Astrocyte (in vitro differentiated cells and primary cell): Measurements from ENCODE around the gene KCNH2. TPM values are rescaled to one million over a fixed set of nuclear protein-coding genes. Genes with fewer than 3 reads are reported as not detected.

ENCODE experiments used
- DNase-seq: peaks from one replicate; pipeline ENCODE4 v3.0.0-alpha.2; 2010; ENCODE audit warnings: low read depth
- FAIRE-seq: peaks from 2 replicates; lab custom pipeline; 2011; peaks lifted over from hg19 to GRCh38; lab: Jason Lieb, UNC
- H2AFZ ChIP-seq: 2 replicates; pipeline ENCODE4 v1.6.0; 2012; ENCODE audit warnings: low read depth, low read length, inconsistent platforms
- H3K27ac ChIP-seq: 2 replicates; pipeline ENCODE4 v1.5.1; 2011; ENCODE audit warnings: low read depth, low read length, inconsistent platforms
- H3K27me3 ChIP-seq: 2 replicates; pipeline ENCODE4 v1.6.0; 2011; ENCODE audit warnings: low read length, inconsistent platforms; ENCODE audit not compliant: insufficient read depth
- H3K36me3 ChIP-seq: 2 replicates; pipeline ENCODE4 v1.5.1; 2011; ENCODE audit warnings: low read length, inconsistent platforms; ENCODE audit not compliant: insufficient read depth
- H3K4me1 ChIP-seq: 2 replicates; pipeline ENCODE4 v1.5.1; 2011; ENCODE audit warnings: low read length, inconsistent platforms; ENCODE audit not compliant: insufficient read depth
- H3K4me2 ChIP-seq: 2 replicates; pipeline ENCODE4 v1.6.0; 2012; ENCODE audit warnings: low read length, inconsistent platforms
- H3K4me3 ChIP-seq: 2 replicates; pipeline ENCODE4 v1.5.1; 2011; ENCODE audit warnings: low read depth, mild to moderate bottlenecking, low read length, inconsistent platforms; ENCODE audit not compliant: insufficient read depth
- H3K79me2 ChIP-seq: 2 replicates; pipeline ENCODE4 v1.6.0; 2012; ENCODE audit warnings: mild to moderate bottlenecking, low read length, inconsistent platforms; ENCODE audit not compliant: insufficient read depth
- H3K9ac ChIP-seq: 2 replicates; pipeline ENCODE4 v1.6.0; 2012; ENCODE audit warnings: mild to moderate bottlenecking, low read length, inconsistent platforms
- H3K9me3 ChIP-seq: 2 replicates; pipeline ENCODE4 v1.5.1; 2012; ENCODE audit warnings: low read depth, mild to moderate bottlenecking, low read length, inconsistent platforms; ENCODE audit not compliant: insufficient read depth
- H4K20me1 ChIP-seq: 2 replicates; pipeline ENCODE4 v1.6.0; 2012; ENCODE audit warnings: low read length, inconsistent platforms; ENCODE audit not compliant: insufficient read depth
- H3K27ac Mint-ChIP-seq: one replicate; pipeline ENCODE4 v1.8.0; 2021; ENCODE audit warnings: mild to moderate bottlenecking, mixed read lengths; ENCODE audit not compliant: unreplicated experiment
- H3K27me3 Mint-ChIP-seq: one replicate; pipeline ENCODE4 v1.8.0; 2021; ENCODE audit warnings: low read depth, mixed read lengths; ENCODE audit not compliant: unreplicated experiment
- H3K36me3 Mint-ChIP-seq: one replicate; pipeline ENCODE4 v1.8.0; 2021; ENCODE audit warnings: low read depth, mixed read lengths; ENCODE audit not compliant: unreplicated experiment
- H3K4me1 Mint-ChIP-seq: one replicate; pipeline ENCODE4 v1.8.0; 2021; ENCODE audit warnings: low read depth, mixed read lengths; ENCODE audit not compliant: unreplicated experiment
- H3K4me3 Mint-ChIP-seq: one replicate; pipeline ENCODE4 v1.8.0; 2021; ENCODE audit warnings: mild to moderate bottlenecking, moderate library complexity, mixed read lengths; ENCODE audit not compliant: unreplicated experiment
- H3K9me3 Mint-ChIP-seq: one replicate; pipeline ENCODE4 v1.8.0; 2021; ENCODE audit warnings: mild to moderate bottlenecking, mixed read lengths; ENCODE audit not compliant: unreplicated experiment
- EZH2 ChIP-seq: IDR thresholded peaks from 2 replicates; pipeline ENCODE4 v1.6.1; 2012; ENCODE audit warnings: mild to moderate bottlenecking, low read length, inconsistent platforms; ENCODE audit not compliant: insufficient read depth
- total RNA-seq: library from RNA; stranded (reverse); gene quantifications from 2 replicates; pipeline ENCODE4 v1.2.1, GENCODE V29; 2021
- TF ChIP-seq, protein P1 (sequence below): IDR thresholded peaks from 2 replicates; pipeline ENCODE4 v1.5.1; 2011; ENCODE audit warnings: low read depth, mild to moderate bottlenecking, inconsistent platforms, low read length, moderate library complexity; ENCODE audit not compliant: insufficient read depth

KCNH2 gene
- total RNA-seq, 1 donor from 2014 or later: 4.6 TPM

- FAIRE-seq (no peak), DNase-seq (no peak)
- Histone ChIP-seq H3K27ac (no peak overlapping the region), H3K4me3 (no peak overlapping the region), H3K4me1 (no peaks in the 10 kb centered on the region), H2AFZ (no peak overlapping the region), H3K9ac (no peak overlapping the region), H3K27me3 (peaks cover 26% of the 10 kb centered on the region), H3K79me2 (no peaks in the 10 kb centered on the region), H3K36me3 (no peaks in the 10 kb centered on the region), H3K9me3 (no peaks in the 10 kb centered on the region), H3K4me2 (no peak overlapping the region), H4K20me1 (no peaks in the 10 kb centered on the region)
- Mint-ChIP-seq H3K36me3 (peaks cover 1% of the 10 kb centered on the region), H3K4me1 (peaks cover 14% of the 10 kb centered on the region), H3K27me3 (peaks cover 7% of the 10 kb centered on the region), H3K9me3 (no peaks in the 10 kb centered on the region), H3K27ac (peak overlapping the region; percentile 92), H3K4me3 (peak overlapping the region; percentile 45)
- TF ChIP-seq, protein P1, sequence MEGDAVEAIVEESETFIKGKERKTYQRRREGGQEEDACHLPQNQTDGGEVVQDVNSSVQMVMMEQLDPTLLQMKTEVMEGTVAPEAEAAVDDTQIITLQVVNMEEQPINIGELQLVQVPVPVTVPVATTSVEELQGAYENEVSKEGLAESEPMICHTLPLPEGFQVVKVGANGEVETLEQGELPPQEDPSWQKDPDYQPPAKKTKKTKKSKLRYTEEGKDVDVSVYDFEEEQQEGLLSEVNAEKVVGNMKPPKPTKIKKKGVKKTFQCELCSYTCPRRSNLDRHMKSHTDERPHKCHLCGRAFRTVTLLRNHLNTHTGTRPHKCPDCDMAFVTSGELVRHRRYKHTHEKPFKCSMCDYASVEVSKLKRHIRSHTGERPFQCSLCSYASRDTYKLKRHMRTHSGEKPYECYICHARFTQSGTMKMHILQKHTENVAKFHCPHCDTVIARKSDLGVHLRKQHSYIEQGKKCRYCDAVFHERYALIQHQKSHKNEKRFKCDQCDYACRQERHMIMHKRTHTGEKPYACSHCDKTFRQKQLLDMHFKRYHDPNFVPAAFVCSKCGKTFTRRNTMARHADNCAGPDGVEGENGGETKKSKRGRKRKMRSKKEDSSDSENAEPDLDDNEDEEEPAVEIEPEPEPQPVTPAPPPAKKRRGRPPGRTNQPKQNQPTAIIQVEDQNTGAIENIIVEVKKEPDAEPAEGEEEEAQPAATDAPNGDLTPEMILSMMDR: peak; percentile 62
- TF ChIP-seq EZH2: no peak
Observed at GRCh38 chr7:150962553-150963399, 15.3 kb downstream of the KCNH2 start.

- Histone ChIP-seq H3K4me1 (no peaks in the 10 kb centered on the region), H2AFZ (no peak overlapping the region), H3K4me3 (no peak overlapping the region), H3K36me3 (no peaks in the 10 kb centered on the region), H3K79me2 (no peaks in the 10 kb centered on the region), H3K9me3 (no peaks in the 10 kb centered on the region), H3K9ac (no peak overlapping the region), H3K27me3 (peaks cover 21% of the 10 kb centered on the region), H3K4me2 (no peak overlapping the region), H4K20me1 (no peaks in the 10 kb centered on the region), H3K27ac (no peak overlapping the region)
- no peak for DNase-seq
- H3K36me3 Mint-ChIP-seq: peaks cover 1% of the 10 kb centered on the region
- H3K4me1 Mint-ChIP-seq: peaks cover 14% of the 10 kb centered on the region
- no peak for FAIRE-seq
- peaks cover 7% of the 10 kb centered on the region for H3K27me3 Mint-ChIP-seq
- H3K4me3 Mint-ChIP-seq: peak overlapping the region; percentile 45
- TF ChIP-seq EZH2: no peak
- TF ChIP-seq, protein P1: no peak
- H3K9me3 Mint-ChIP-seq: no peaks in the 10 kb centered on the region
- peak overlapping the region; percentile 92 for H3K27ac Mint-ChIP-seq
Observed at GRCh38 chr7:150962290-150962552, 15.9 kb downstream of the KCNH2 start.
